HL-60 (cell line): ENCODE measurements around the gene OR5B21.

Experiments
- CTCF ChIP-seq: IDR thresholded peaks from one replicate; pipeline ENCODE4 v1.5.1; 2011; ENCODE audit warnings: low read length, control low read depth, inconsistent platforms; ENCODE audit not compliant: insufficient read depth
- POLR2AphosphoS5 ChIP-seq: IDR thresholded peaks from 2 replicates; pipeline ENCODE4 v1.6.1; 2012; ENCODE audit warnings: low read depth
- REST ChIP-seq: IDR thresholded peaks from 2 replicates; pipeline ENCODE4 v1.6.1; 2012; ENCODE audit warnings: low read depth; ENCODE audit not compliant: insufficient replicate concordance
- SPI1 ChIP-seq: IDR thresholded peaks from 2 replicates; pipeline ENCODE4 v1.6.1; 2012; ENCODE audit warnings: low read depth, mild to moderate bottlenecking, borderline replicate concordance

- TF ChIP-seq CTCF (no peak), POLR2AphosphoS5 (no peak), REST (no peak), SPI1 (no peak)
Measured at GRCh38 chr11:58506935-58507334, 970 bp downstream of the OR5B21 start.
